ENCODE measurements around the gene IGSF23. TPM values are rescaled to one million over a fixed set of nuclear protein-coding genes. Genes with fewer than 3 reads are reported as not detected.

The IGSF23 gene
- total and polyA plus RNA-seq, 2 of the 4 experiments (the other 2 are of a cell fraction), result 0.27 TPM; not detected in 1

GRCh38 chr19:44611812-44612295, 1.5 kb upstream of the IGSF23 start:
- Histone ChIP-seq H2BK120ac (ENCODE audit: low read depth, low read length) (no peak overlapping the region; the same call in 1 of the 2 replicates), H4K5ac (ENCODE audit: low read depth, low read length) (no peak overlapping the region), H3K9me1 (ENCODE audit: insufficient read depth, low read length) (peaks cover 8% of the 10 kb centered on the region), H2BK20ac (ENCODE audit: low read depth, low read length) (no peak overlapping the region; the same call in 1 of the 2 replicates), H3K4me2 (ENCODE audit: low read depth, low read length) (no peak overlapping the region), H3K4me1 (ENCODE audit: control insufficient read depth, insufficient read depth, low read length) (peaks cover 11% of the 10 kb centered on the region), H3K36me3 (ENCODE audit: control insufficient read depth, insufficient read depth, low read length) (no peaks in the 10 kb centered on the region), H3K4me3 (ENCODE audit: insufficient read depth, low read depth, low read length) (no peak overlapping the region), H2BK5ac (ENCODE audit: low read depth, low read length, poor library complexity, severe bottlenecking) (no peak overlapping the region), H2AK9ac (replicated peaks; ENCODE audit: low read depth, low read length, poor library complexity) (no peak overlapping the region), H3K14ac (replicated peaks; ENCODE audit: low read depth, low read length) (0 out of 2 replicates have a peak overlapping the region, but pooled peaks have one; percentile 75), H3K23ac (ENCODE audit: low read depth, low read length) (no peak overlapping the region), H3K9ac (ENCODE audit: low read depth, low read length) (no peak overlapping the region), H3K79me1 (ENCODE audit: low read depth in 1 of 2, low read length in 2 of 2) (no peaks in the 10 kb centered on the region), H3K56ac (ENCODE audit: extremely low read depth, insufficient read depth, low read length) (no peak overlapping the region), H2BK15ac (ENCODE audit: low read depth, low read length) (peak overlapping the region; percentile 44; the same call in 1 of the 3 replicates), H3K9me3 (ENCODE audit: control insufficient read depth, insufficient read depth, low read length) (no peaks in the 10 kb centered on the region), H3K4ac (ENCODE audit: low read depth, low read length) (no peak overlapping the region), H3K18ac (ENCODE audit: low read depth, low read length) (no peak overlapping the region), H3K27ac (ENCODE audit: insufficient read depth, low read length) (no peak overlapping the region), H4K91ac (ENCODE audit: insufficient read depth, low read depth, low read length) (no peak overlapping the region), H4K8ac (ENCODE audit: low read depth in 2 of 2, low read length in 2 of 2) (no peak overlapping the region), H2AFZ (replicated peaks; ENCODE audit: low read length, poor library complexity) (no peak overlapping the region), H3K27me3 (ENCODE audit: control insufficient read depth, insufficient read depth, low read length) (no peaks in the 10 kb centered on the region), H2AK5ac (ENCODE audit: low read depth, low read length) (peak overlapping the region; percentile 20; the same call in 1 of the 2 replicates), H4K20me1 (ENCODE audit: insufficient read depth, low read length) (no peaks in the 10 kb centered on the region)
- BruUV-seq (replicated peaks), result no TSS peak
- POLR2A ChIA-PET (ENCODE audit: unreplicated experiment), result no interaction called here
- ATAC-seq (ENCODE audit: low read depth) (no peak), DNase-seq (no peak)
- CTCF ChIA-PET, result no interaction called here
- WGBS, 2 experiments (ENCODE audit: extremely low coverage in 2 of 2, insufficient read length in 1 of 2), result 100% methylated on average over 1 of the region's 2 CpGs; no CpG with 5 or more reads in 1 of the 2 experiments
- in situ Hi-C loops (cut with MboI; ENCODE audit: low sequenced_read_pairs) (no loop called here), intact Hi-C loops (cut with micrococcal nuclease) (no loop called here), dilution Hi-C loops (cut with HindIII; ENCODE audit: low sequenced_read_pairs, unreplicated experiment) (no loop called here)
- no peak for TF ChIP-seq SMC3 (IDR thresholded peaks at IDR 0.05; ENCODE audit: low read depth, low read length)
- TF ChIP-seq BHLHE40 (IDR thresholded peaks at IDR 0.05; ENCODE audit: low read depth, low read length), result no peak
- no peak for TF ChIP-seq CHD1 (IDR thresholded peaks at IDR 0.05; ENCODE audit: low read depth, low read length)
- no peak for TF ChIP-seq RAD21 (IDR thresholded peaks at IDR 0.05; ENCODE audit: low read length)
- no peak for TF ChIP-seq ELK1 (IDR thresholded peaks at IDR 0.05; ENCODE audit: borderline replicate concordance, low read depth, low read length)
- TF ChIP-seq RFX5 (IDR thresholded peaks at IDR 0.05; ENCODE audit: low read depth, low read length), result no peak
- TF ChIP-seq FOS (IDR thresholded peaks at IDR 0.05; ENCODE audit: low read depth, low read length), result no peak
- TF ChIP-seq RCOR1 (IDR thresholded peaks at IDR 0.05; ENCODE audit: insufficient replicate concordance, low read length), result no peak
- TF ChIP-seq MAFK (IDR thresholded peaks at IDR 0.05; ENCODE audit: low read depth, low read length), result no peak
- no peak for TF ChIP-seq MAZ (IDR thresholded peaks at IDR 0.05; ENCODE audit: borderline replicate concordance, low read depth, low read length)
- TF ChIP-seq CEBPB (IDR thresholded peaks at IDR 0.05; ENCODE audit: low read depth, low read length), result no peak
- TF ChIP-seq CTCF (conservative IDR thresholded peaks at IDR 0.05; ENCODE audit: low read depth, low read length), result no peak
- no peak for TF ChIP-seq NFE2L2 (IDR thresholded peaks at IDR 0.05; ENCODE audit: low read depth, low read length)
- TF ChIP-seq USF2 (IDR thresholded peaks at IDR 0.05; ENCODE audit: low read depth, low read length), result no peak
- TF ChIP-seq POLR2A (IDR thresholded peaks at IDR 0.05; ENCODE audit: low read depth, low read length), result no peak
- no peak for TF ChIP-seq MXI1 (IDR thresholded peaks at IDR 0.05; ENCODE audit: borderline replicate concordance, low read depth, low read length)

Data from IMR-90 (cell line).